ENCODE measurements around the gene BTBD10. TPM values are rescaled to one million over a fixed set of nuclear protein-coding genes. Genes with fewer than 3 reads are reported as not detected.

The BTBD10 gene
- total and polyA plus RNA-seq, 8 donors: 4.6 to 15.9 (median 7.6) TPM

GRCh38 chr11:13434247-13435205 lies 28.5 kb downstream of the BTBD10 start:
- Histone ChIP-seq H3K9me3 (no peaks in the 10 kb centered on the region), H3K4me3 (no peak overlapping the region), H3K27me3 (no peaks in the 10 kb centered on the region), H3K4me1 (no peaks in the 10 kb centered on the region), H3K36me3 (no peaks in the 10 kb centered on the region), H3K27ac (no peak overlapping the region)
- intact Hi-C loops (cut with DNase I): no loop called here
- FAIRE-seq: no peak
- 93 to 96% methylated on average over 6 of the region's 6 CpGs for WGBS, 2 donors
- DNase-seq: no peak
- no peak for ATAC-seq
- no peak for TF ChIP-seq CTCF (IDR thresholded peaks at IDR 0.05)

- FAIRE-seq (no peak), ATAC-seq (no peak), DNase-seq (no peak)
- Histone ChIP-seq H3K9me3 (peaks cover 0 to 3% (median 0%) of the 10 kb centered on the region in 4 donors), H3K4me1 (no peaks in the 10 kb centered on the region), H3K36me3 (no peaks in the 10 kb centered on the region), H3K27ac (no peak overlapping the region), H3K27me3 (no peaks in the 10 kb centered on the region), H3K4me3 (no peak overlapping the region)
- intact Hi-C loops (cut with DNase I): no loop called here
- TF ChIP-seq CTCF (IDR thresholded peaks at IDR 0.05): no peak
- WGBS, 2 donors: 95 to 96% methylated on average over 2 of the region's 2 CpGs
Observed at GRCh38 chr11:13433437-13433836, 29.6 kb downstream of the BTBD10 start.

GRCh38 chr11:13429836-13430235 lies 33.2 kb downstream of the BTBD10 start:
- 94 to 100% methylated on average over 3 of the region's 3 CpGs for WGBS, 2 donors
- H3K9me3 ChIP-seq: peaks cover 0 to 5% (median 0%) of the 10 kb centered on the region in 4 donors
- FAIRE-seq (no peak), ATAC-seq (no peak), DNase-seq (no peak)
- H3K36me3 ChIP-seq: no peaks in the 10 kb centered on the region
- no peak overlapping the region for H3K27ac ChIP-seq
- H3K27me3 ChIP-seq: no peaks in the 10 kb centered on the region
- H3K4me1 ChIP-seq: no peaks in the 10 kb centered on the region
- no peak for TF ChIP-seq CTCF (IDR thresholded peaks at IDR 0.05)
- H3K4me3 ChIP-seq: no peak overlapping the region
- intact Hi-C loops (cut with DNase I): no loop called here

GRCh38 chr11:13429288-13429687 lies 33.7 kb downstream of the BTBD10 start:
- no peak overlapping the region for H3K27ac ChIP-seq
- no peak overlapping the region for H3K4me3 ChIP-seq
- H3K9me3 ChIP-seq: peaks cover 0 to 5% (median 0%) of the 10 kb centered on the region in 4 donors
- H3K4me1 ChIP-seq: peaks cover 0 to 2% (median 2%) of the 10 kb centered on the region in 3 donors
- ATAC-seq: no peak
- TF ChIP-seq CTCF (IDR thresholded peaks at IDR 0.05): no peak
- no peak for FAIRE-seq
- DNase-seq: no peak
- 95 to 98% methylated on average over 1 of the region's 1 CpG for WGBS, 2 donors
- no peaks in the 10 kb centered on the region for H3K27me3 ChIP-seq
- H3K36me3 ChIP-seq: no peaks in the 10 kb centered on the region
- intact Hi-C loops (cut with DNase I): no loop called here

- peaks cover 0 to 16% (median 11%) of the 10 kb centered on the region in 3 donors for H3K4me1 ChIP-seq
- intact Hi-C loops (cut with DNase I): no loop called here
- DNase-seq (no peak), FAIRE-seq (no peak), ATAC-seq (no peak)
- no peak overlapping the region for H3K4me3 ChIP-seq
- no peaks in the 10 kb centered on the region for H3K36me3 ChIP-seq
- no peak overlapping the region for H3K27ac ChIP-seq
- H3K27me3 ChIP-seq: no peaks in the 10 kb centered on the region
- H3K9me3 ChIP-seq: peaks cover 0 to 5% (median 0%) of the 10 kb centered on the region in 4 donors
- TF ChIP-seq CTCF (IDR thresholded peaks at IDR 0.05): no peak
Observed at GRCh38 chr11:13427440-13427839, 35.6 kb downstream of the BTBD10 start.
